HG03432 (cell line): ENCODE results near the gene ASAP3.
"Not testable (repeated sequence)": the region's sequence is repeated elsewhere in the genome, so short reads cannot be mapped to it uniquely, and the experiment has no call there.

Experiments used
- ATAC-seq: cut with Tn5 transposase; IDR thresholded peaks from one replicate; pipeline ENCODE4 v1.9.1; 2021; ENCODE audit warnings: mild to moderate bottlenecking, moderate library complexity; ENCODE audit not compliant: unreplicated experiment

Gene ASAP3

DNA sequence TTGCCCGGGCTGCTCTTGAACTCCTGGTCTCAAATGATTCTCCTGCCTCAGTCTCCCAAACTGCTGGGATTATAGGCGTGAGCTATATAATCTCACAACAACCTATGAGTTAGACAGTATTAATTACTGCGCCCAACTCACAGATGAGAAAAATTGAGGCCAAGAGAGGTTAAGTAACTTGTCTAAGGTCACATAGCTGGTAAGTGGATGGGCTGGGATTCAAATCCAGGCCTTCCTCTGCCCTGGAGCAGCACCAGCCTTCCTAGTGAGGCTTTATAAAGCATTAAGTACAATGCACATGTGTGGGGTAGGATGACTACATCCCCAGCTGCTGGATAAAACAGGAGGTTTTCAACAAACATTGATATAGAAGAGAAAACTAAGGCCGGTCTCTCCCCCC lies 31.9 kb upstream of the ASAP3 start:
- ATAC-seq: no peak

GRCh38 chr1:23514111-23514679 lies 30.2 kb upstream of the ASAP3 start:
- ATAC-seq: no peak

DNA sequence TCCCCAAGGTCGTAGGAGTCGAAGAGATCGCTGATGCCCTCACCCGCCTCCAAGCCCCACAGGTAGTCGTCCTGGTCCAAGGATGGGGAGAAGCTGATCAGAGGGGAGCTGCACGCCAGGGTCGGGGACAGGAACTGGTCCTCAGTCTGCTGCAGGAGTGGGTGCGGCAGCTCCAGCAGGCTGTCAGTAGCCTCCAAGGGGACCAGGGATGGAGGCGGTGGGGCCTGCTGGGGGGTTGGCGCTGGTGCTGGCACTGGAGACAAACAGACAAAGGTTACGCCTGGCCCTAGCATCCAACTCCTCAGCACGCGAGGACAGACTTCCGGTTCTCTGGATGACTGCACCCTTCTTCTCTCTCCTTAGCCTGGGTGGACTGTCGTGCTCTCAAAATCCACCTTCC lies 25.9 kb upstream of the ASAP3 start:
- ATAC-seq: no peak

DNA sequence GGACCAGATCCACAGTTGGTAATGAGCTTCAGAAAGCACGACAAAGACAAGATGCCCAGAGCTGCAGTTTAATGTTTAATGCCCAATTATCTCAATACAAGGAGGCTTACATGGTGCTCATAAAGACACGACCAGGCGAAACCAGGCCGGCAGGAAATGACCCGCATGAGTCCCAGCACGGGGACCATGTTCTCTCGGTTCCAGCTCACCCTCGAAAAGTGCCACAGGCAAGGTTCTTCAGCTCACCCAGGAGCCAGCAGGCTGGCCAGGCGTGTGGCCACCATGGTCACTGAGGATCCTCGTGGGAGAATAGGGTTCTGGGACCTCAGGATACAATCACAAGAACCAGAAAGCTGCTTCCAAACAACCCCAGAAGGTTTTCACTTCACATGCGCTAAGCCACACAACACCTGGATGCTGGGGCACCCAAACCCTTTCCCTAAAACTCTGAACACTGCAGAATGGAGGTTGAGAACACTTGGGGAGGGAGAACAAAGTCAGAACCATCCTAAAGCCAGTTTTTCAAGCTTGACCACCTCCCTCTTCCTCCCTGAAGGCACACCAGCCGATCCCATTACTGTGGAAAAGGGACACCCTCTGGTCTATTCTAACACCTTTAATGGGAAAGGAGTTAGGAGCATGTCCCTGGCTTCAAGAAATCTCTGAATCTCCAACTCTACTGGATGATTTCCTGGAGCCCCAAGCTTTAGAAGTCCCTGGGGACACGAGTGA lies 22.6 kb upstream of the ASAP3 start:
- ATAC-seq: no peak

- no peak for ATAC-seq
These were observed 21.9 kb upstream of the ASAP3 start for GRCh38 chr1:23505851-23506250.

DNA sequence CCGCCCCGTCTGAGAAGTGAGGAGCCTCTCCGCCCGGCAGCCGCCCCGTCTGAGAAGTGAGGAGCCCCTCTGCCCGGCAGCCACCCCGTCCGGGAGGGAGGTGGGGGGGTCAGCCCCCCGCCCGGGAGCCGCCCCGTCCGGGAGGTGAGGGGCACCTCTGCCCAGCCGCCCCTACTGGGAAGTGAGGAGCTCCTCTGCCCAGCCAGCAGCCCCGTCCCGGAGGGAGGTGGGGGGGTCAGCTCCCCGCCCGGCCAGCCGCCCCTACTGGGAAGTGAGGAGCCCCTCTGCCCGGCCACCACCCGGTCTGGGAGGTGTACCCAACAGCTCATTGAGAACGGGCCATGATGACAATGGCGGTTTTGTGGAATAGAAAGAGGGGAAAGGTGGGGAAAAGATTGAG lies 20.2 kb upstream of the ASAP3 start:
- not testable (repeated sequence) for ATAC-seq

- no peak for ATAC-seq
These were observed 19.0 kb upstream of the ASAP3 start for GRCh38 chr1:23502951-23503350.

GRCh38 chr1:23500466-23500865 lies 16.5 kb upstream of the ASAP3 start:
- ATAC-seq: no peak

DNA sequence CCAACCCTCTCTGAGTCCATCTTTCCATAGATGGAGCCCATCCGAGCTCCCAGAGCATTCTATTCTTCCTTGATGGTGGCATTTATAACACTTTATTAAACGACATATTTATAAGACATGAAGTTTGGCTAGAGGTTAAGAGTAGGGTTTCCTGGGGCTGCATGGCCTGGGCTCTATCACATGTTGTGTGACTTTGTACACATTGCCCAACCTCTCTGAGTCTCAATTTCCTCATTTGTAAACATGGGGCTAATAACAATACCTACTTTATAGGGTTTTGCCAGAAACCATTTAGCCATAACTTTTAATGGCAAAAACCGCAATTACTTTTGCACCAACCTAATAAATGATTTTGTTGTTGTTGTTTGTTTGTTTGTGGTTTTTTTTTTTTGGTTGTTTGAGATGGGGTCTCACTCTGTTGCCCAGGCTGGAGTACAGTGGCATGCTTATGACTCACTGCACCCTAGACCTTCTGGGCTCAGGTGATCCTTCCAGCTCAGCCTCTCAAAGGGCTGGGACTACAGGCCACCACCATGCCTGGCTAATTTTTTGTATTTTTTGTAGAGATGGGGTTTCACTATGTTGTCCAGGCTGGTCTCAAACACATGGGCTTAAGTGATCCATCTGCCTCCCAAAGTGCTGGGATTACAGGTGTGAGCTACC lies 13.9 kb upstream of the ASAP3 start:
- ATAC-seq: no peak

DNA sequence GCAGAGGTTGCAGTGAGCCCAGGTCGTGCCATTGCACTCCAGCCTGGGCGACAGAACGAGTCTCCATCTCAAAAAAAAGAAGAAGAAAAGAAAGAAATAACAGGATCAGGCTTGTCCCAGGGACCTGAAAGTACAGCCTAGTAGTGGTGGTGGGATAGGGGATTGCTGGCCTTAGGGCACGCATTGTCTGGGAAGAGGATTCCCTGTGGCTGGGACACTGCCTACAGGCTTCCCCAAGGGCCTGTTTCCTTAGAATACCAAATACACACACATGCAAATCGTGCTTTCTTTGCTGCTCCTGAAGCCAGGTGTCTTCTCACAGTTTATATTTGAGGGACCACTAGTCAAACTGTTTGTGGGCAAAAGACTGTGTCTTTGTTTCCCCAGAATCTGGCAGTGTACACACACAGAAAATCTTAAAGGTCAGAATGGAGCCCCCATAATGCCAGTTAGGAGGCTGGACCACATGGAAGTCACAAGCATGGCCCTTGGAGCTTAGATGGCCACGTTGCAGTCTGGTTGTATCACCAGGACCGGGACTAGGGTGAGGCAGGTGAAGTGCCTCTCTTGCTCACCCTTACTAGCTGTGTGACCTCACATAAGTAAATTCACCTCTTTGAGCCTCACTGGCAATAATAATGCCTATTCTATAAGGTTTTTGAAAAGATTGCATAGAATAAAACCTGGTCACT lies 12.7 kb upstream of the ASAP3 start:
- ATAC-seq: no peak

DNA sequence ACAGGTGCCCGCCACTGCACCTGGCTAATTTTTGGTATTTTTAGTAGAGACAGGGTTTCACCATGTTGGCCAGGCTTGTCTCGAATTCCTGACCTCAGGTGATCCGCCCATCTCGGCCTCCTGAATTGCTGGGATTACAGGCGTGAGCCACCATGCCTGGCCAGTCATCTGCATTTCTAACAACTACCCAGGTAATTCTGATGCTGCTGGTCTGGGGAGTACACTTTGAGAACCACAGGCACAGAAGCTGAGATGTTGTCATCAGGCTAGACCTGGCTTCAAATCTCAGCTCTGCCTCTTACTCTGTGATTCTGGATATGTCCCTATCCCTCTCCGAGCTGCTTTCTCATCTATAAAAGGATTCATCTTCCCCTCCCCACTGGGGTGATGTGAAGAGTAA lies 10.9 kb upstream of the ASAP3 start:
- ATAC-seq: not testable (repeated sequence)

GRCh38 chr1:23492776-23493175 lies 8.8 kb upstream of the ASAP3 start:
- ATAC-seq: not testable (repeated sequence)

- no peak for ATAC-seq
These were observed 8.2 kb upstream of the ASAP3 start for GRCh38 chr1:23492132-23492720.

- ATAC-seq: no peak
These were observed 5.9 kb upstream of the ASAP3 start for GRCh38 chr1:23489842-23490241.

- no peak for ATAC-seq
These were observed 988 bp upstream of the ASAP3 start for GRCh38 chr1:23485002-23485332.

DNA sequence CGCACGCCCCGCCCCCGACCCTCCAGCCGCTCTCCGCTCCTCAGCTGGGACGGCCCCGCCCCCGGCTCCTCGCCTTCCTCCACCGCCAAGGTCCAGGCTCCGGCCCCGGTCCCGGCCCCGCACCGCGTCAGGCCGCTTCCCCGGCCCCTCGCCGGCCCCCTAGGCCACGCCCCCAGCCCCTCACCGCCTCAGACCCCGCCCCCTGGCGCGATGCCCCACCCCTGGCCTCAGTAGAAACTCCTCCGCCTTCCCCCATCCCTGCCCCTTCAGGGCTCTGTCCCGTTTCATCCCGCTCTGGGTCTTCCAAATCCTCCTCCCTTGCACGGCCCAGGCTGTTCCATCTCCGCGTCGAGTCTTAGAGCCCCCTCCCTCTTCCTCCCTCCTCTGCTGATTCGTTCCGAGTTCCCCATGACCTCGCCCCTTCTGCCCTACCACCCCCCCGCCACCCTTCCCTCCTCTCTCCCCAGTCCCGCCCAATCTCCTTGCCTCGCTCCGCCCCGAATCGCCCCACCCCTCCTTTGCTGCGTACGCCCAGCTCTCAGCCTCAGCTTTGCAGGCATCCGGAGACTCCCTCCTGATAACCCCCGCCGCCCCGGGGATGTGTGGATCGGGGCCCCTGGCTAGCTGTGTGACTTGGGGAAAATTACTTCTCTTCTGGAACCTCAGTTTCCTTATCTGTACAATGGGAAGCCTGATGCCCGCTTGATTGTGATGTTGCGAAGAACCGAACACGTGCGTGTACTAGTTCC lies 448 bp upstream of the ASAP3 start:
- peak; percentile 64 for ATAC-seq

DNA sequence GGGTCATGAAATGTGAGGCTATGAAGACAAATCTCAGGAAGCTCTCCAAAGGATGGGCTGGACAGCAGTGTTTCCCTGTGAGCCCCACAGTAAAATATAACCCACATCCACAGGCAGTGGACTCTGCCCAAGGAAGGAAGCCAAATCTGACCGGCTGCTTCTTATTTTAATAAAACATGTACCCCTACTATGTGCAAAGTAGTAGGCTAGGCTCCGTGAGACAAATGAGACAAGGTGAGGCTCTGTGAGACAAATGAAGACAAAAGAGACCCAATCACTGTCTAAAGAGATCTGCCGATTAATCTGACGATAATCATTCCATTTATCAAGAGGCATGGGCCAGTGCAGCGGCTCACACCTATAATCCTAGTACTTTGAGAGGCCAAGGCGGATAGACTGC lies 2.1 kb downstream of the ASAP3 start:
- no peak for ATAC-seq

- no peak for ATAC-seq
These were observed 2.9 kb downstream of the ASAP3 start for GRCh38 chr1:23481026-23481597.

- ATAC-seq: no peak
These were observed 3.6 kb downstream of the ASAP3 start for GRCh38 chr1:23480187-23481025.

DNA sequence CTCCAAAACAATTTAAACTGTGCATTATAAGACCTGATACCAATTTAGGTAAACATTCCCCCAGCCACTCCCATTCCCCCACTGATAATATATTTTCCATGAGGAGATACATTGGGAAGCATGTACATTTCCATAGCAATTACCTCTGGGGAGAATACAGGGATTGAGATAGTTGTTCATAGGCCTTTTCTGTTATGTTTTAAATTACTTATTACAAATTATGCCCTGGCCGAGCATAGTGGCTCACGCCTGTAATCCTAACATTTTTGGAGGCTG lies 4.4 kb downstream of the ASAP3 start:
- no peak for ATAC-seq
